ENCODE data around the gene EFNA5.

Gene EFNA5

GRCh38 chr5:107571621-107572536 is 98.9 kb downstream of the EFNA5 start (continued):
- TF ChIP-seq ZNF398 (tag by site-specific recombination; IDR thresholded peaks at IDR 0.05): no peak
- TF ChIP-seq ZNF529 (tag by site-specific recombination; IDR thresholded peaks at IDR 0.05; ENCODE audit: insufficient replicate concordance): no peak
- TF ChIP-seq ZIC2 (tag by site-specific recombination; IDR thresholded peaks at IDR 0.05): peak; percentile 62
- peak; percentile 40 for TF ChIP-seq ZNF18 (tag by site-specific recombination; IDR thresholded peaks at IDR 0.05)
- peak; percentile 51 for TF ChIP-seq ZNF692 (tag by site-specific recombination; IDR thresholded peaks at IDR 0.05)
- no peak for TF ChIP-seq ZNF792 (tag by site-specific recombination; IDR thresholded peaks at IDR 0.05)
- TF ChIP-seq ZNF624 (tag by site-specific recombination; IDR thresholded peaks at IDR 0.05): no peak
- TF ChIP-seq KLF16 (tag by site-specific recombination; IDR thresholded peaks at IDR 0.05): no peak
- no peak for TF ChIP-seq ZNF548 (tag by site-specific recombination; IDR thresholded peaks at IDR 0.05)
- no peak for TF ChIP-seq ZNF148 (tag by site-specific recombination; IDR thresholded peaks at IDR 0.05; ENCODE audit: borderline replicate concordance)
- no peak for TF ChIP-seq ZNF146 (tag by site-specific recombination; IDR thresholded peaks at IDR 0.05)
- TF ChIP-seq ZNF433 (tag by site-specific recombination; IDR thresholded peaks at IDR 0.05; ENCODE audit: low read depth): no peak
- no peak for TF ChIP-seq ZNF707 (tag by site-specific recombination; IDR thresholded peaks at IDR 0.05)
- TF ChIP-seq ZNF391 (tag by site-specific recombination; IDR thresholded peaks at IDR 0.05; ENCODE audit: borderline replicate concordance, low read depth): no peak
- no peak for TF ChIP-seq ZNF747 (tag by site-specific recombination; IDR thresholded peaks at IDR 0.05)
- peak; percentile 73 for TF ChIP-seq ZXDB (tag by site-specific recombination; IDR thresholded peaks at IDR 0.05)
- TF ChIP-seq ZNF76 (tag by site-specific recombination; IDR thresholded peaks at IDR 0.05; ENCODE audit: borderline replicate concordance, low read depth): no peak
- no peak for TF ChIP-seq ZNF521 (tag by site-specific recombination; IDR thresholded peaks at IDR 0.05)
- TF ChIP-seq ZNF133 (tag by site-specific recombination; IDR thresholded peaks at IDR 0.05): no peak
- TF ChIP-seq PBX3 (CRISPR knock-in tag; IDR thresholded peaks at IDR 0.05): 0 out of 2 replicates have a peak, but pooled peaks have one; percentile 63
- no peak for TF ChIP-seq ZNF701 (tag by site-specific recombination; IDR thresholded peaks at IDR 0.05)
- peak; percentile 86 for TF ChIP-seq ZBTB48 (tag by site-specific recombination; IDR thresholded peaks at IDR 0.05)
- peak; percentile 56; the same call in 1 of the 2 replicates for TF ChIP-seq KLF8 (tag by site-specific recombination; IDR thresholded peaks at IDR 0.05)
- no peak for TF ChIP-seq GLI2 (tag by site-specific recombination; IDR thresholded peaks at IDR 0.05; ENCODE audit: borderline replicate concordance, low read depth)
- TF ChIP-seq ZNF785 (tag by site-specific recombination; IDR thresholded peaks at IDR 0.05): no peak
- peak; percentile 69 for TF ChIP-seq ZNF184 (tag by site-specific recombination; IDR thresholded peaks at IDR 0.05)
- no peak for TF ChIP-seq ZNF670 (tag by site-specific recombination; IDR thresholded peaks at IDR 0.05; ENCODE audit: low read depth)
- peak; percentile 81; the same call in 1 of the 2 replicates for TF ChIP-seq TRIM28 (IDR thresholded peaks at IDR 0.05; ENCODE audit: borderline replicate concordance, low read length)
- TF ChIP-seq EGR2 (tag by site-specific recombination; IDR thresholded peaks at IDR 0.05; ENCODE audit: low read depth): no peak
- peak; percentile 84 for TF ChIP-seq CTCF (tag by site-specific recombination; IDR thresholded peaks at IDR 0.05)

Measured in HEK293 (cell line).